GM12874 (cell line): ENCODE results near the gene CECR2.

ENCODE experiments used
- TF ChIP-seq, protein P1 (sequence below): IDR thresholded peaks from 2 replicates; pipeline ENCODE4 v1.5.1; 2011; ENCODE audit warnings: low read depth, mild to moderate bottlenecking, control low read depth, low read length, moderate library complexity; ENCODE audit not compliant: insufficient read depth

The CECR2 gene

DNA sequence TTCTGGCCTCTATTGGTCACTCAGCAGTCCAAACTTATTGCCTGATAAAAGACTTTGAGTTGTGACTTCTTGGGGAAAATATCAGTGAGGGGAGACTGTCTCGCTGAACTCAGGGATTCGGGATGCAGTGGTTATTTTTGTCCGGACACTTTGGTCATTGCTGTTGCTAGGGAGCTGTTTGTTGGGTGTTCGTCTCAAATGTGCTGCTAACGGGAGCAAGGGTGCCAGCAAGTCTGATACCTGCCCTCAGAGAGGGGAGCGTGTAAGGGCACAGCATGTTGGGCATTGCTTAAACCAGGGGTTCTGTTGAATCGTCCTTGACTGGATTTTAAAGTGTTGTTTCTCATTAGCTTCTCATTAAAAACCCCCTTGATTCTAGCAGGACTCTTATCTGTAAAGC, 144.8 kb downstream of the CECR2 start:
- TF ChIP-seq, protein P1, sequence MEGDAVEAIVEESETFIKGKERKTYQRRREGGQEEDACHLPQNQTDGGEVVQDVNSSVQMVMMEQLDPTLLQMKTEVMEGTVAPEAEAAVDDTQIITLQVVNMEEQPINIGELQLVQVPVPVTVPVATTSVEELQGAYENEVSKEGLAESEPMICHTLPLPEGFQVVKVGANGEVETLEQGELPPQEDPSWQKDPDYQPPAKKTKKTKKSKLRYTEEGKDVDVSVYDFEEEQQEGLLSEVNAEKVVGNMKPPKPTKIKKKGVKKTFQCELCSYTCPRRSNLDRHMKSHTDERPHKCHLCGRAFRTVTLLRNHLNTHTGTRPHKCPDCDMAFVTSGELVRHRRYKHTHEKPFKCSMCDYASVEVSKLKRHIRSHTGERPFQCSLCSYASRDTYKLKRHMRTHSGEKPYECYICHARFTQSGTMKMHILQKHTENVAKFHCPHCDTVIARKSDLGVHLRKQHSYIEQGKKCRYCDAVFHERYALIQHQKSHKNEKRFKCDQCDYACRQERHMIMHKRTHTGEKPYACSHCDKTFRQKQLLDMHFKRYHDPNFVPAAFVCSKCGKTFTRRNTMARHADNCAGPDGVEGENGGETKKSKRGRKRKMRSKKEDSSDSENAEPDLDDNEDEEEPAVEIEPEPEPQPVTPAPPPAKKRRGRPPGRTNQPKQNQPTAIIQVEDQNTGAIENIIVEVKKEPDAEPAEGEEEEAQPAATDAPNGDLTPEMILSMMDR = no peak

DNA sequence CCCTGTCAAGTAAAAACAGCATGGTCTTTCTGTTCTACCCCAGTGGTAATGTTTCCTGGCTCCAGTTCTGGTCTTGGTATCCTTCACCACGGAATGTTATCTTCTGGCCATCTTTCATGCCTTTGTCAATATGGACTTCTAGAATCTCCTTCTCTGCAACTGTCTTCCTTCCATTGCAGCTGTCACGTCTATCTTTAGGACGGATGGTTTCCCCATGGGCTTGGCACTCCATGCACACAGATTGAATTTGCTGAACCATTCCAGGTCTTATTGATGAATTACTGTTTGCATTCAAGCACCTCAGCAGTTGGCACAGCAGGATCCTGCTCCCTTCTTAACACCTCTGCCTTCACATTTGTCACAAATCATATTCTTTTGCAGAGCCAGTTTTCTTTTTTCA, 149.1 kb downstream of the CECR2 start:
- TF ChIP-seq, protein P1 = no peak

DNA sequence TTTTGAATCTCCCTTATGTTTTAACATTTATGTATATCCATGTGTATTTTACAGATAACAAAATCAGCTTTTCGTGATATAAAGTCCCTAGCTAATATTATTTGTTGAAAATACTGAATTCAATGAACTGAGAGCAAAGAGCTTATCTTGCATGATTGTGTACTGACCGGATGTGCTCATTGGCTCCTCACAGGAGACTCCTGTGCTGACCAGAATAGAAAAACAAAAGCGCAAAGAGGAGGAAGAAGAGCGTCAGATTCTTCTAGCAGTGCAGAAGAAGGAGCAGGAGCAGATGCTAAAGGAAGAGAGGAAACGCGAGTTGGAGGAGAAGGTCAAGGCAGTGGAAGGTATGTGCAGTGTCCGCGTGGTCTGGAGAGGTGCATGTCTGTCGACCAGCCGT, 154.7 kb downstream of the CECR2 start:
- TF ChIP-seq, protein P1 = no peak

DNA sequence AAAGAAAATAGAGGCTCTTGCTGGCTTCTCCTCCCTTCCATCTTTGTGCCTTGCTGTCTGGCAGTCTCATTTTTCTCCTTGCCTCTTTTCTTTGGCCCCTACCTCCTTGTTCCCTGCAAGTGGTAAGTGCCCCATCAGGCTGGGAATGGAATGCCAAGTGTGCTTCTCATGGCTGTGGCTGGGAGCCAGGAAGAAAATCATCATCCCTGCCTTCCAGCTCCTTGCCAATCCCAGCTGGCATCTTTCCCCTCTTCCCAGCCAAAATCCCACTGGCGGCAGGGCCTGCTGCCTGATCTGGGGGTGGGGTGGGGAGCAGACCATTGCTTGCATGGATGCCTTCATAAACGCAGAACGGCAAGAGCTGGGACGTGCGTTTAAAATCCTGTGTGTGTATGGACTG, 167.0 kb downstream of the CECR2 start:
- TF ChIP-seq, protein P1 = no peak

DNA sequence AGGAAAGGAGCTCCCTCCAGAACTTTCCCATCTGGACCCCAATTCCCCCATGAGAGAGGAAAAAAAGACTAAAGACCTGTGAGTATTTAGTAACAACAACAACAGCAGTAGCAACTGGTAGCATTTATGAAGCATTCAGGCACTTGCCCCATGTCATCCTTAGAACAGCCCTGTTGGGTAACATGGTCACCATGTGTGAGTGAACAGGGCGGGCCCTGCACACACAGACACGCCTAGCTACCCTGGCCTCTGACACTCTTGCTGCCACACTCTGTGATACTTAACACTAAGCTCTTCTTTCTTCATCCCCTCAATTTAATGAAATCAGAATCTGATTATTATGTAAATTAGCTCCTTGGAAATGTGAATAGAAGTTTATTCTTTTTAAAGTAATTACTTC, 167.9 kb downstream of the CECR2 start:
- TF ChIP-seq, protein P1 = no peak

DNA sequence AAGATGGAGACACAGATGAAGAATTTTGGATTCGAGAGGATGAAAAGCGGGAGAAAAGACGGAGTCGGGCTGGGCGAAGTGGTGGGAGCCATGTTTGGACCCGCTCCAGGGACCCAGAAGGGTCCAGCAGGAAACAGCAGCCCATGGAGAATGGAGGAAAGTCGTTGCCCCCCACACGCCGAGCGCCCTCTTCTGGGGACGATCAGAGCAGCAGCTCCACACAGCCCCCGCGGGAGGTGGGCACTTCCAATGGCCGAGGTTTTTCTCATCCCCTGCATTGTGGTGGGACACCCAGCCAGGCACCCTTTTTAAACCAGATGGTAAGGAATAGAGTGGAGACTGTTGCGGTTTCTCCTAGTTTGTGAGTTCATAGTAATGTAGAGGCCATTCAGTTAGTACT, 171.2 kb downstream of the CECR2 start:
- TF ChIP-seq, protein P1 = peak; percentile 36; the same call in 1 of the 2 replicates

DNA sequence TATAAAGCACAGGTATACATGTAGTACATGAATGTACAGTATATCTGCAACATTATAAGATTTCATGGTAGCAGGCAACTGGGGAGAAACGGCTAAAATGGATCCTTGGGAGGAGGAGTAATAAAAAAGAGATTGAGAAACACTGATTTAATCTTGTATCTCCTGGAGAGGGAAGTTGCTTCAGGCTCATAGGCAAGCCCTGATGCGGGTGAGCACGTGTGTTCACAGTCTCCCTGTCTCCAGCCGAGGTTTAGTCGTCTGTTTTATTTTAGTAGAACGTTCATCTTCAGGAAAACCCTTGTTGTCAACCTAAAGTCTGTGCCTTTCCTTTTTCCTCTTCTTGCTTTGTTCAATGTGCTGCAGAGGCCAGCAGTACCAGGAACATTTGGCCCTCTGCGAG, 172.2 kb downstream of the CECR2 start:
- TF ChIP-seq, protein P1 = no peak

DNA sequence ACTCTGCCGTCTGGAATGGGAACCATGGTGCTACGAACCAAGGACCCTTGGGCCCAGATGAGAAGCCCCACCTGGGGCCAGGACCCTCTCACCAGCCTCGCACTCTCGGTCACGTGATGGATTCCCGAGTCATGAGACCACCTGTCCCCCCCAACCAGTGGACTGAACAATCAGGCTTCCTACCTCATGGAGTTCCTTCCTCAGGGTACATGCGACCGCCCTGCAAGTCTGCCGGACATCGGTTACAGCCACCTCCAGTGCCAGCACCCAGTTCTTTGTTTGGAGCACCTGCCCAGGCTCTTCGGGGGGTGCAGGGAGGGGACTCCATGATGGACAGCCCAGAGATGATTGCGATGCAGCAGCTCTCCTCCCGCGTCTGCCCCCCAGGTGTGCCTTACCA, 173.2 kb downstream of the CECR2 start:
- TF ChIP-seq, protein P1 = no peak
